Caco-2 (cell line): ENCODE results near the gene RHPN2. TPM values are rescaled to one million over a fixed set of nuclear protein-coding genes. Genes with fewer than 3 reads are reported as not detected.
A peak's percentile ranks its signal among the peaks of the same experiment; 100 is the strongest.
"Not testable (repeated sequence)": the region's sequence is repeated elsewhere in the genome, so short reads cannot be mapped to it uniquely, and the experiment has no call there.

Source experiments
- BruUV-seq: library from RNA; stranded (reverse); fragments of 400-500 nt; replicated peaks from 2 replicates; lab custom pipeline; 2021; lab: Mats Ljungman, UMichigan
- CTCF ChIA-PET: fragments of 300-600 bp; sonication (Branson Sonifier 250); formaldehyde crosslinking; loops from one replicate; lab custom pipeline; 2022; ENCODE audit warnings: antibody characterized with exemption; lab: Charles Lee
- POLR2A ChIA-PET: fragments of 300-600 bp; sonication (Branson Sonifier 250); formaldehyde crosslinking; loops from one replicate; lab custom pipeline; 2022; ENCODE audit warnings: antibody characterized with exemption; lab: Charles Lee
- DNase-seq, 2 experiments: peaks; one replicate each; pipeline versions ENCODE4 v3.0.0 to v3.0.0-alpha.2; 2020 to 2022
- H3K27me3 ChIP-seq: replicated peaks from 2 replicates; pipeline ENCODE4 v1.6.0; 2011; ENCODE audit warnings: low read length; ENCODE audit not compliant: control insufficient read depth, insufficient read depth
- H3K36me3 ChIP-seq: 2 replicates; pipeline ENCODE4 v1.5.1; 2011; ENCODE audit warnings: low read length; ENCODE audit not compliant: control insufficient read depth, insufficient read depth
- H3K4me1 ChIP-seq: fragments of 250-450 bp; sonication (Bioruptor Pico); 2 replicates; pipeline ENCODE4 v1.5.1; 2020; ENCODE audit warnings: mild to moderate bottlenecking
- H3K4me3 ChIP-seq: 2 replicates; pipeline ENCODE4 v1.5.1; 2011; ENCODE audit warnings: low read depth, mild to moderate bottlenecking, control low read depth, low read length
- H3K9me3 ChIP-seq: fragments of 250-450 bp; sonication (Bioruptor Pico); 2 replicates; pipeline ENCODE4 v1.5.1; 2020; ENCODE audit warnings: mild to moderate bottlenecking, moderate library complexity
- H3K27ac Mint-ChIP-seq: one replicate; pipeline ENCODE4 v1.8.0; 2022; ENCODE audit warnings: mixed read lengths; ENCODE audit not compliant: unreplicated experiment
- H3K27me3 Mint-ChIP-seq: one replicate; pipeline ENCODE4 v1.8.0; 2022; ENCODE audit warnings: mixed read lengths; ENCODE audit not compliant: insufficient read depth, unreplicated experiment
- H3K36me3 Mint-ChIP-seq: one replicate; pipeline ENCODE4 v1.8.0; 2022; ENCODE audit warnings: mild to moderate bottlenecking, mixed read lengths; ENCODE audit not compliant: insufficient read depth, unreplicated experiment
- H3K4me1 Mint-ChIP-seq: one replicate; pipeline ENCODE4 v1.8.0; 2022; ENCODE audit warnings: low read depth, mixed read lengths; ENCODE audit not compliant: unreplicated experiment
- H3K4me3 Mint-ChIP-seq: one replicate; pipeline ENCODE4 v1.8.0; 2022; ENCODE audit warnings: mild to moderate bottlenecking, moderate library complexity, mixed read lengths; ENCODE audit not compliant: unreplicated experiment
- H3K9me3 Mint-ChIP-seq: one replicate; pipeline ENCODE4 v1.8.0; 2022; ENCODE audit warnings: mixed read lengths; ENCODE audit not compliant: unreplicated experiment
- intact Hi-C: fragments of 100-400 bp; cut with micrococcal nuclease; formaldehyde crosslinking; loops from one replicate; pipeline ENCODE4 v1.10.0; 2022; ENCODE audit not compliant: unreplicated experiment
- total RNA-seq: library from RNA; stranded (reverse); gene quantifications from 2 replicates; pipeline ENCODE4 v1.2.3, GENCODE V29; 2022
- TF ChIP-seq, protein P1 (sequence below), 2 experiments: fragments of 200-600 bp in 1 of 2; IDR thresholded peaks; 1 replicate in 1 of 2; 2 replicates in 1 of 2; pipeline versions ENCODE4 v1.5.1 to v1.8.0; 2011 to 2022; ENCODE audit warnings: antibody characterized with exemption in 1 of 2, control low read depth in 1 of 2, inconsistent platforms in 1 of 2, low read depth in 1 of 2, low read length in 1 of 2, mild to moderate bottlenecking in 1 of 2, moderate library complexity in 1 of 2; ENCODE audit not compliant: insufficient read depth in 1 of 2, severe bottlenecking in 1 of 2, unreplicated experiment in 1 of 2

RHPN2 gene
- total RNA-seq, 1 experiment from 2014 or later: 69.5 TPM

DNA sequence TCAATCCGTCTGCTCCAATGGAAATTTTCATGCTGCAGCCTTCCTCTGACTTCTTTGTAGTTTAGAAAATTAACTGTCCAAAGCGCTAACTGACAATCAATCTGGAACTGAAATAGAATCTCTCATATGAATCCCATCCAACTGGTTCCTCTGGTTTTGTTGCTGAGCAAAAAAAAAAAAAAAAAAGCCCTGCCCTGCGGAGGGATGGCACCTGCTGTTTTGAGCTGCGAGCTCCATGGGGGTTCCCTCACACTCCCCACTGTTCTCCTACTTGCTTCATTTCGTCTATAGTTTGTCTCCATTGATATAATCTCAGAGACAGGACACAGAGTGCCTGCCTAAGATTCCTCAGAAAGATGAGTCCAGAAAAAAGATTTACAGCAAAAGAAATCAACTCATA lies 59.2 kb downstream of the RHPN2 start:
- peaks cover 5% of the 10 kb centered on the region for H3K36me3 ChIP-seq
- POLR2A ChIA-PET: interaction anchor here (0.6 kb wide), 1 partner anchor 73 kb away, joined by 4 read pairs; no protein-coding TSS in a partner anchor
- no peaks in the 10 kb centered on the region for H3K27me3 ChIP-seq
- TF ChIP-seq, protein P1, sequence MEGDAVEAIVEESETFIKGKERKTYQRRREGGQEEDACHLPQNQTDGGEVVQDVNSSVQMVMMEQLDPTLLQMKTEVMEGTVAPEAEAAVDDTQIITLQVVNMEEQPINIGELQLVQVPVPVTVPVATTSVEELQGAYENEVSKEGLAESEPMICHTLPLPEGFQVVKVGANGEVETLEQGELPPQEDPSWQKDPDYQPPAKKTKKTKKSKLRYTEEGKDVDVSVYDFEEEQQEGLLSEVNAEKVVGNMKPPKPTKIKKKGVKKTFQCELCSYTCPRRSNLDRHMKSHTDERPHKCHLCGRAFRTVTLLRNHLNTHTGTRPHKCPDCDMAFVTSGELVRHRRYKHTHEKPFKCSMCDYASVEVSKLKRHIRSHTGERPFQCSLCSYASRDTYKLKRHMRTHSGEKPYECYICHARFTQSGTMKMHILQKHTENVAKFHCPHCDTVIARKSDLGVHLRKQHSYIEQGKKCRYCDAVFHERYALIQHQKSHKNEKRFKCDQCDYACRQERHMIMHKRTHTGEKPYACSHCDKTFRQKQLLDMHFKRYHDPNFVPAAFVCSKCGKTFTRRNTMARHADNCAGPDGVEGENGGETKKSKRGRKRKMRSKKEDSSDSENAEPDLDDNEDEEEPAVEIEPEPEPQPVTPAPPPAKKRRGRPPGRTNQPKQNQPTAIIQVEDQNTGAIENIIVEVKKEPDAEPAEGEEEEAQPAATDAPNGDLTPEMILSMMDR (IDR thresholded peaks at IDR 0.05; ENCODE audit: insufficient read depth in 1 of 2, low read depth in 1 of 2, low read length in 1 of 2, severe bottlenecking in 1 of 2, unreplicated experiment in 1 of 2): no peak
- H3K9me3 ChIP-seq: no peaks in the 10 kb centered on the region
- no peaks in the 10 kb centered on the region for H3K9me3 Mint-ChIP-seq
- H3K4me3 ChIP-seq: no peak overlapping the region
- H3K27ac Mint-ChIP-seq: peak overlapping the region; percentile 47
- no peaks in the 10 kb centered on the region for H3K27me3 Mint-ChIP-seq
- H3K4me1 Mint-ChIP-seq: peaks cover 11% of the 10 kb centered on the region
- H3K4me1 ChIP-seq: 0 out of 2 replicates have a peak, but pooled peaks cover 3% of the 10 kb centered on the region
- peaks cover 89% of the 10 kb centered on the region for H3K36me3 Mint-ChIP-seq
- CTCF ChIA-PET: interaction anchor here (0.6 to 0.7 kb wide), 3 partner anchors 15 to 73 kb away, joined by 3 to 5 read pairs (median 4); no protein-coding TSS in a partner anchor
- BruUV-seq: no TSS peak
- intact Hi-C loops: no loop called here
- peak in 1 of 2 experiments; percentile 53 for DNase-seq
- H3K4me3 Mint-ChIP-seq: peak overlapping the region; percentile 15

DNA sequence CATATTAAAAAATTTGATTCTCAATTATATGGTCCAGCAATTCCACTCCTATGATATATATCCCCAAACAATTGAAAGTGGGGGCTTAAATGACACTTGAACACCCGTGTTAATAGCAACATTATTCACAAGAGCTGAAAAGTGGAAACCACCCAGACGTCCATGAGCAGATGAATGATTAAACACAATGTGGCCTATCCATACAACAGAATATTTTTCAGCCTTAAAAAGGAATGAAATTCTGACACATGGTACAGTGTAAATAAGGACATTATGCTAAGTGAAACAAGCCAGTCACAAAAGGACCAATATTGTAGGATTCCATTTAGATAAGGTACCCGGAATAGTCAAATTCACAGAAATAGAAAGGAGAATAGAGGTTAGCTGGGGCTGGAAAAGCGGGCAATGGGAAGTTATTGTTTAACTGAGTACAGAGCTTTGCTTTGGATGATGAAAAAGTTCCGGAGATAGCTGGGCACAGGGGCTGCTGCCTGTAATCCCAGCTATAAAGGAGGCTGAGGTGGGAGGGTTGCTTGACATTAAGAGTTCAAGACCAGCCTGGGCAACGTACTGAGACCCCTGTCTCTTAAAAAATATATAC lies 61.2 kb downstream of the RHPN2 start:
- CTCF ChIA-PET: not testable (repeated sequence)
- H3K27ac Mint-ChIP-seq: peak overlapping the region; percentile 51
- POLR2A ChIA-PET: interaction anchor here (1.2 kb wide), 1 partner anchor 75 kb away, joined by 3 read pairs; no protein-coding TSS in a partner anchor

DNA sequence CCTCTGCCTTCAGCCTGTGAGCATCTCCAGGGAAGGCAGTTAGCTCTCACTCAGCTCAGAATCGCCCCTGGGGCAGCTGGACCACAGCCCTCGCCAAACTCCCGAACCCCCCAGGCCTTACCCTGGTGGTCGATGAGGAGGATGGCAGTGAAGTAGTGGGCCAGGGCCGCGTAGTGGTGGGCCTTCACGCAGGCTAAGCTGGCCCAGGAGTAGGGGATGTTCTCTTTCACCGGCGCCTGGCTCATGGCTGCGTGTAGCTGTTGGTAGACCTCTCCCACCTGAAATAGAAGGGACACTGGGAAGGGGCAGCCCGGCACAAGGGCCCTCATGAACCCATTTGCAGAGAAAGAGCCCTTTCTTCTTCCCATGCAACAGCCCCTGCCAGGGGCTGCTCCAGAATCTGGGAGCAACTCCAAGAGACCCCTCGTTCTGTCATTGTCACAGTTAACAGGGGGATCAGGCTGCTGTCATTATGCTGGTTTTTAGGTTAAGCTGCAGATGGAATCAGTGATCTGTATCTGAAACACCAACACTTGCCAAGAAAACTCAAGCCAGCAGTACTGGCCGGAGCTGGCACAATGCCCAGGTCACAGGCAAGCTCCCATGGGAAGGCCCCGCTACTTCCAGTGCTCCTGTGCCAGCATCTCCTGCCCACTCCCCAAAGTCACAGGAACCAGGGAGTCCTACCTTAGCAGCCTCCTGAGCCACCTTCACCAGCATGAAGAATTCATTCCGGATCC lies 62.4 kb downstream of the RHPN2 start:
- POLR2A ChIA-PET, H3K36me3 ChIP-seq, BruUV-seq, H3K27me3 Mint-ChIP-seq, H3K9me3 Mint-ChIP-seq, H3K27me3 ChIP-seq, H3K4me1 ChIP-seq, CTCF ChIA-PET, intact Hi-C loops, H3K4me3 Mint-ChIP-seq, H3K9me3 ChIP-seq, DNase-seq, H3K4me3 ChIP-seq: not testable (repeated sequence)
- Mint-ChIP-seq H3K36me3 (peaks cover 90% of the 10 kb centered on the region), H3K4me1 (peaks cover 25% of the 10 kb centered on the region), H3K27ac (peak overlapping the region; percentile 51)

More for the DNA sequence above, 61.2 kb downstream of the RHPN2 start:
- DNase-seq, H3K4me1 ChIP-seq, H3K4me3 ChIP-seq, H3K4me3 Mint-ChIP-seq, H3K9me3 ChIP-seq, BruUV-seq, H3K9me3 Mint-ChIP-seq, intact Hi-C loops, H3K27me3 ChIP-seq, H3K36me3 ChIP-seq, H3K27me3 Mint-ChIP-seq: not testable (repeated sequence)
- peaks cover 15% of the 10 kb centered on the region for H3K4me1 Mint-ChIP-seq
- peaks cover 90% of the 10 kb centered on the region for H3K36me3 Mint-ChIP-seq

DNA sequence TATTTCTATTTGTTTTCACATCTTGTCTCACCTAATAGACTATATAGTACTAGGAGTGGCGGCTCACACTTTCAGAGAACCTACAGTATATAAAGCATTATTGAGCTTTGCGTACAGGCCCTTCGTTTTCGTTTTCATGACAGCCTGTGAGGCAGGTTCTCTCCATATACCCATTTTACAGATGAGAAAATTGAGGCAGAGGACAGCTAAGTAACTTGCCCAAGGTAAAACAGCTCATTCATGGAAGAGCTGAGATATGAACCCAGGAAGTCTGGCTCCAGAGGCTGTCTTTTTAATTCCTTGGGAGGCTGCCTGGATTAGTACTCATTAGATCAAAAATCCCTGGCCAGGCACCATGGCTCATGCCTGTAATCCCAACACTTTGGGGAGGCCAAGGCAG lies 63.8 kb downstream of the RHPN2 start:
- TF ChIP-seq, protein P1 (IDR thresholded peaks at IDR 0.05; ENCODE audit: insufficient read depth in 1 of 2, low read depth in 1 of 2, low read length in 1 of 2, severe bottlenecking in 1 of 2, unreplicated experiment in 1 of 2): no peak
- Histone ChIP-seq H3K27me3 (no peaks in the 10 kb centered on the region), H3K36me3 (peaks cover 5% of the 10 kb centered on the region), H3K9me3 (no peaks in the 10 kb centered on the region), H3K4me1 (0 out of 2 replicates have a peak, but pooled peaks cover 3% of the 10 kb centered on the region), H3K4me3 (no peak overlapping the region)
- Mint-ChIP-seq H3K4me1 (peaks cover 30% of the 10 kb centered on the region), H3K36me3 (peaks cover 91% of the 10 kb centered on the region), H3K27me3 (no peaks in the 10 kb centered on the region), H3K27ac (no peak overlapping the region), H3K9me3 (no peaks in the 10 kb centered on the region), H3K4me3 (peak overlapping the region; percentile 12)
- POLR2A ChIA-PET: no interaction called here
- intact Hi-C loops: no loop called here
- no peak for DNase-seq
- CTCF ChIA-PET: interaction anchor here (0.6 kb wide), 1 partner anchor 95 kb away, joined by 3 read pairs; no protein-coding TSS in a partner anchor
- no TSS peak for BruUV-seq
